ENCODE measurements around the gene ZHX3.

- TF ChIP-seq CTCF (conservative IDR thresholded peaks at IDR 0.05) (no peak), EZH2 (IDR thresholded peaks at IDR 0.05; ENCODE audit: low read depth) (no peak)
Measured at GRCh38 chr20:41335591-41335990, 18.1 kb upstream of the ZHX3 start.

Data from PC-9 (cell line).